B cell (primary cell): ENCODE data around the gene SLC5A2. TPM values are rescaled to one million over a fixed set of nuclear protein-coding genes. Genes with fewer than 3 reads are reported as not detected.
"Not testable (repeated sequence)": the region's sequence is repeated elsewhere in the genome, so short reads cannot be mapped to it uniquely, and the experiment has no call there.

ENCODE experiments used
- ATAC-seq: fragments of 200-7000 bp; cut with Tn5 transposase; one replicate; pipeline ENCODE4 v1.10.0; 2021; ENCODE audit warnings: low read depth, mild to moderate bottlenecking, moderate number of reproducible peaks, moderate library complexity
- CTCF ChIA-PET: fragments of 350-600 bp; sonication (Branson Sonifier 250); formaldehyde crosslinking; loops from one replicate; lab custom pipeline; 2021; ENCODE audit warnings: antibody characterized with exemption, inconsistent platforms; lab: Charles Lee
- POLR2A ChIA-PET: fragments of 350-600 bp; sonication (Branson Sonifier 250); formaldehyde crosslinking; loops from one replicate; lab custom pipeline; 2021; ENCODE audit warnings: antibody characterized with exemption; lab: Charles Lee
- DNase-seq: peaks from one replicate; pipeline ENCODE4 v3.0.0; 2013
- H2AFZ ChIP-seq: 2 replicates; pipeline ENCODE4 v1.6.1; 2012; ENCODE audit warnings: mild to moderate bottlenecking, low read depth, low read length; ENCODE audit not compliant: insufficient read depth, poor library complexity, severe bottlenecking
- H3K27ac ChIP-seq, 2 donors: 1 replicate in 1 of 2; 2 replicates in 1 of 2; pipeline ENCODE4 v1.5.1; 2012 to 2013; ENCODE audit warnings: low read length in 2 of 2, mild to moderate bottlenecking in 2 of 2, moderate library complexity in 1 of 2
- H3K27me3 ChIP-seq, 4 experiments: fragments of 200-600 bp in 1 of 4; sonication (generic) in 1 of 4; replicated peaks in 1 of 4; 1 replicate in 2 of 4; 2 replicates in 2 of 4; pipeline versions ENCODE4 v1.6.1 to v1.7.0; 2013 to 2016; ENCODE audit warnings: low read length in 3 of 4, mild to moderate bottlenecking in 2 of 4, mixed read lengths in 1 of 4, moderate library complexity in 1 of 4; ENCODE audit not compliant: insufficient read depth in 4 of 4, control insufficient read depth in 3 of 4; ENCODE audit errors: control extremely low read depth in 1 of 4
- H3K36me3 ChIP-seq, 2 experiments: replicated peaks in 1 of 2; 1 replicate in 1 of 2; 2 replicates in 1 of 2; pipeline versions ENCODE4 v1.6.1 to v1.7.1; 2013; ENCODE audit warnings: low read length in 1 of 2; ENCODE audit not compliant: insufficient read depth in 2 of 2, control insufficient read depth in 1 of 2; ENCODE audit errors: control extremely low read depth in 1 of 2, extremely low read depth in 1 of 2
- H3K4me1 ChIP-seq, 2 donors: fragments of 200-600 bp in 1 of 2; sonication (generic) in 1 of 2; 1 replicate in 1 of 2; 2 replicates in 1 of 2; pipeline versions ENCODE4 v1.5.1 to v1.6.1; 2013 to 2017; ENCODE audit warnings: low read length in 2 of 2; ENCODE audit not compliant: control insufficient read depth in 2 of 2, insufficient read depth in 2 of 2
- H3K4me2 ChIP-seq: replicated peaks from 2 replicates; pipeline ENCODE3; 2012; ENCODE audit warnings: mild to moderate bottlenecking, low read depth, low read length; ENCODE audit not compliant: poor library complexity, severe bottlenecking
- H3K4me3 ChIP-seq, 5 experiments: fragments of 200-600 bp in 1 of 5; sonication (generic) in 1 of 5; 1 replicate in 3 of 5; 2 replicates in 2 of 5; pipeline versions ENCODE4 v1.5.1 to v1.7.0; 2011 to 2016; ENCODE audit warnings: low read length in 4 of 5, mild to moderate bottlenecking in 4 of 5, low read depth in 2 of 5, control low read depth in 1 of 5, moderate library complexity in 1 of 5; ENCODE audit not compliant: insufficient read depth in 1 of 5; ENCODE audit errors: control extremely low read depth in 1 of 5, extremely low read depth in 1 of 5
- H3K79me2 ChIP-seq: fragments of 200-600 bp; sonication (generic); one replicate; pipeline ENCODE4 v1.6.0; 2016; ENCODE audit warnings: low read length; ENCODE audit not compliant: control insufficient read depth, insufficient read depth
- H3K9ac ChIP-seq: fragments of 200-600 bp; sonication (generic); 2 replicates; pipeline ENCODE4 v1.6.1; 2017; ENCODE audit warnings: mild to moderate bottlenecking, low read length, moderate library complexity
- H3K9me3 ChIP-seq, 3 donors: one replicate each; pipeline versions ENCODE4 v1.6.1 to v1.7.1; 2013; ENCODE audit warnings: low read length in 2 of 3; ENCODE audit not compliant: control insufficient read depth in 2 of 3, insufficient read depth in 1 of 3; ENCODE audit errors: control extremely low read depth in 1 of 3
- H4K20me1 ChIP-seq: 2 replicates; pipeline ENCODE4 v1.6.0; 2012; ENCODE audit warnings: mild to moderate bottlenecking, low read length; ENCODE audit not compliant: insufficient read depth, control insufficient read depth, poor library complexity, severe bottlenecking
- H3K27ac Mint-ChIP-seq: one replicate; pipeline ENCODE4 v1.8.0; 2021; ENCODE audit warnings: mixed read lengths
- H3K27me3 Mint-ChIP-seq: one replicate; pipeline ENCODE4 v1.8.0; 2021; ENCODE audit warnings: mixed read lengths
- H3K4me1 Mint-ChIP-seq: one replicate; pipeline ENCODE4 v1.8.0; 2021; ENCODE audit warnings: mixed read lengths
- H3K4me3 Mint-ChIP-seq: one replicate; pipeline ENCODE4 v1.8.0; 2021; ENCODE audit warnings: mixed read lengths
- H3K9me3 Mint-ChIP-seq: one replicate; pipeline ENCODE4 v1.8.0; 2022; ENCODE audit warnings: mixed read lengths; ENCODE audit not compliant: insufficient read depth
- EZH2 ChIP-seq: IDR thresholded peaks from 2 replicates; pipeline ENCODE4 v1.6.1; 2012; ENCODE audit warnings: borderline replicate concordance, low read depth, mild to moderate bottlenecking, moderate library complexity, low read length; ENCODE audit not compliant: insufficient read depth, poor library complexity, severe bottlenecking
- WGBS: methylation state at CpG from one replicate; pipeline ENCODE4 v1.1.5; 2013; ENCODE audit warnings: missing lambda C conversion rate; ENCODE audit not compliant: insufficient coverage; 5-methylcytosine and 5-hydroxymethylcytosine counted together
- intact Hi-C: fragments of 100-400 bp; cut with micrococcal nuclease; formaldehyde crosslinking; loops from one replicate; pipeline ENCODE4 v1.10.0; 2022
- polyA plus RNA-seq: library from polyadenylated mRNA; depleted of rRNA; stranded (reverse); fragments of >200 nt; gene quantifications from 2 replicates; pipeline ENCODE4 v1.2.3, GENCODE V29; 2012
- total RNA-seq, 2 donors: library from RNA; stranded (reverse); fragments of 120-200 nt in 1 of 2; gene quantifications; 1 replicate in 1 of 2; 2 replicates in 1 of 2; pipeline versions ENCODE4 v1.2.3 to v1.2.4, GENCODE V29; 2013 to 2022
- TF ChIP-seq, protein P1 (sequence below): fragments of 200-600 bp; IDR thresholded peaks from one replicate; pipeline ENCODE4 v1.8.0; 2022; ENCODE audit warnings: antibody characterized with exemption, mild to moderate bottlenecking

The SLC5A2 gene
- total and polyA plus RNA-seq, 2 donors (not counting 1 experiment from before 2014, with no cell fraction given) = 0.67 to 0.69 TPM

DNA sequence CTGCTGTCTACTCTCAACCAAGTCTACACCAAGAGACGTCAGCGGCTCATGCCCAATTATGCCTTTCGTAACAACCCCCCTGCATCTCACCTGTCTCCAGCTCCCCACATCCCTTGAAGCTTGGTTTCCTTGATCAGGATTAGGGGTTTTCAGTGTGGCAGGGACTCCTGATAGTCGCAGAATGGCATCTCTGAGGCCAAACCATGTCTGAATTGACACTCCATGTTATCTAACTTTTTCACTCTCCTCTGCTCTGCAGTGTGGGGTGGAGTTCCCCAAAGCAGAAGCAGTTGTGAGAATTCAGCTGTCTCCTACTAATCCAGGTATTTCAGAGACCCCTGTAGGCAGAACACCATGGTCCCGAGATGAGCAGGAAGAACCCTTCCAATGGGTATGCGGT lies 39.1 kb downstream of the SLC5A2 start:
- ChIA-PET CTCF (interaction anchor here (1.3 kb wide), 1 partner anchor 13 kb away, joined by 3 read pairs; no protein-coding TSS in a partner anchor), POLR2A (no interaction called here)
- DNase-seq (no peak), ATAC-seq (no peak)
- Histone ChIP-seq H3K27me3 (no peaks in the 10 kb centered on the region), H3K4me2 (no peak overlapping the region), H3K9me3 (peaks cover 0 to 2% (median 0%) of the 10 kb centered on the region in 3 donors), H3K79me2 (no peaks in the 10 kb centered on the region), H3K27ac (no peak overlapping the region), H3K9ac (no peak overlapping the region), H3K4me1 (no peaks in the 10 kb centered on the region), H4K20me1 (no peaks in the 10 kb centered on the region), H3K36me3 (no peaks in the 10 kb centered on the region), H3K4me3 (no peak overlapping the region), H2AFZ (no peak overlapping the region)
- no peak overlapping the region for H3K27ac Mint-ChIP-seq
- no peak overlapping the region for H3K4me3 Mint-ChIP-seq
- peaks cover 9% of the 10 kb centered on the region for H3K27me3 Mint-ChIP-seq
- intact Hi-C loops = no loop called here
- H3K9me3 Mint-ChIP-seq = no peaks in the 10 kb centered on the region
- WGBS = 100% methylated on average over 2 of the region's 6 CpGs
- no peaks in the 10 kb centered on the region for H3K4me1 Mint-ChIP-seq
- TF ChIP-seq, protein P1, sequence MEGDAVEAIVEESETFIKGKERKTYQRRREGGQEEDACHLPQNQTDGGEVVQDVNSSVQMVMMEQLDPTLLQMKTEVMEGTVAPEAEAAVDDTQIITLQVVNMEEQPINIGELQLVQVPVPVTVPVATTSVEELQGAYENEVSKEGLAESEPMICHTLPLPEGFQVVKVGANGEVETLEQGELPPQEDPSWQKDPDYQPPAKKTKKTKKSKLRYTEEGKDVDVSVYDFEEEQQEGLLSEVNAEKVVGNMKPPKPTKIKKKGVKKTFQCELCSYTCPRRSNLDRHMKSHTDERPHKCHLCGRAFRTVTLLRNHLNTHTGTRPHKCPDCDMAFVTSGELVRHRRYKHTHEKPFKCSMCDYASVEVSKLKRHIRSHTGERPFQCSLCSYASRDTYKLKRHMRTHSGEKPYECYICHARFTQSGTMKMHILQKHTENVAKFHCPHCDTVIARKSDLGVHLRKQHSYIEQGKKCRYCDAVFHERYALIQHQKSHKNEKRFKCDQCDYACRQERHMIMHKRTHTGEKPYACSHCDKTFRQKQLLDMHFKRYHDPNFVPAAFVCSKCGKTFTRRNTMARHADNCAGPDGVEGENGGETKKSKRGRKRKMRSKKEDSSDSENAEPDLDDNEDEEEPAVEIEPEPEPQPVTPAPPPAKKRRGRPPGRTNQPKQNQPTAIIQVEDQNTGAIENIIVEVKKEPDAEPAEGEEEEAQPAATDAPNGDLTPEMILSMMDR = no peak
- TF ChIP-seq EZH2 = no peak

DNA sequence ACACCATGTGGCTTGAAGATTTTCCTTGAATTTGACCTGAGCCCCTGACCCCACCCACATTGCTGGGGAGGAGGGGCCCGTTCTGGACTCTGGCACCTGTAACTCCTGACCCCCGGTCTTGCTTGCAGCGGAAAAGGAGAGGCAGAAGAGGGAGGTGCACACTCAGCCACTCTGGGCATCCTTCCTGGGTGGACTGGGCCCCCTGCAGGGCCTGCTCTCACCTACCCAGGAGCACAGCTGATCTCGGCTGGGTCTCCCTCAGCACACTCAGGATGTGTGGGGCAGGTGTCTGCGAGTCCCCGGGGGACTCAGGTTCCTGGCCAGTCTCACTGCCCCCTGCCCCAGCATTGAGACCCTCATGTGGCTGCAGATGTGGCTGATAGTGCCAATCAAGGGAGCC lies 40.8 kb downstream of the SLC5A2 start:
- H3K79me2 ChIP-seq, H2AFZ ChIP-seq, H4K20me1 ChIP-seq, H3K9me3 ChIP-seq, H3K9me3 Mint-ChIP-seq, H3K4me1 Mint-ChIP-seq, H3K9ac ChIP-seq, H3K27ac ChIP-seq, H3K4me3 ChIP-seq, H3K4me3 Mint-ChIP-seq, H3K36me3 ChIP-seq, H3K27ac Mint-ChIP-seq, H3K4me2 ChIP-seq, CTCF ChIA-PET, DNase-seq, POLR2A ChIA-PET, intact Hi-C loops, ATAC-seq: not testable (repeated sequence)
- H3K27me3 Mint-ChIP-seq = peaks cover 16% of the 10 kb centered on the region
- WGBS = no CpG with 5 or more reads among the region's 6 CpGs
- H3K4me1 ChIP-seq = peaks cover 12 to 13% of the 10 kb centered on the region in 2 donors
- peaks cover 0 to 12% (median 4%) of the 10 kb centered on the region in 4 experiments for H3K27me3 ChIP-seq
